ENCODE results near the gene INHBC.

The INHBC gene

DNA sequence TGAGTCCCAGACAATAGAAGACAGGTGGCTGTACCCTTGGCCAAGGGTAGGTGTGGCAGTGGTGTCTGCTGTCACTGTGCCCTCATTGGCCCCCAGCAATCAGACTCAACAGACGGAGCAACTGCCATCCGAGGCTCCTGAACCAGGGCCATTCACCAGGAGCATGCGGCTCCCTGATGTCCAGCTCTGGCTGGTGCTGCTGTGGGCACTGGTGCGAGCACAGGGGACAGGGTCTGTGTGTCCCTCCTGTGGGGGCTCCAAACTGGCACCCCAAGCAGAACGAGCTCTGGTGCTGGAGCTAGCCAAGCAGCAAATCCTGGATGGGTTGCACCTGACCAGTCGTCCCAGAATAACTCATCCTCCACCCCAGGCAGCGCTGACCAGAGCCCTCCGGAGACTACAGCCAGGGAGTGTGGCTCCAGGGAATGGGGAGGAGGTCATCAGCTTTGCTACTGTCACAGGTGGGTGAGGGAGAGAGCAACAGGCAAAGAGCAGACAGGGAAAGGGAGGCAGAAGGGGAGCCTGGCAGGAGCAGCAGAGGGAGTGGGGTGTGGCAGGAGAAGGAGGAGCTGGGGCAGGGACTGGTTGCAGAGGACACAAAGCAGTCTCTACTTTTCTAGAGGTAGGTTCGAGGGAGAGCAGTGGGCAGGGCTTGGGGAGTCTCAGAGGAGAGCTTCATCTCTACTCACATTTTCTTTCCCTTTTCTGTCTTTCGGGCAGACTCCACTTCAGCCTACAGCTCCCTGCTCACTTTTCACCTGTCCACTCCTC lies 21.0 kb downstream of the INHBC start (continued):
- TF ChIP-seq ZBTB49 (tag by site-specific recombination; IDR thresholded peaks at IDR 0.05; ENCODE audit: low read depth) (no peak), ZFP69B (tag by site-specific recombination; IDR thresholded peaks at IDR 0.05) (no peak; the same call in 1 of the 2 replicates), SCRT2 (tag by site-specific recombination; IDR thresholded peaks at IDR 0.05) (peak; percentile 100), PRDM1 (tag by site-specific recombination; IDR thresholded peaks at IDR 0.05) (peak; percentile 57; the same call in 1 of the 2 replicates), ZSCAN18 (tag by site-specific recombination; IDR thresholded peaks at IDR 0.05) (peak; percentile 22; the same call in 1 of the 2 replicates), ZNF677 (tag by site-specific recombination; IDR thresholded peaks at IDR 0.05) (no peak), ZNF366 (tag by site-specific recombination; conservative IDR thresholded peaks at IDR 0.05) (no peak), SP7 (tag by site-specific recombination; IDR thresholded peaks at IDR 0.05) (0 out of 2 replicates have a peak, but pooled peaks have one; percentile 17)
- TF ChIP-seq, protein P1, sequence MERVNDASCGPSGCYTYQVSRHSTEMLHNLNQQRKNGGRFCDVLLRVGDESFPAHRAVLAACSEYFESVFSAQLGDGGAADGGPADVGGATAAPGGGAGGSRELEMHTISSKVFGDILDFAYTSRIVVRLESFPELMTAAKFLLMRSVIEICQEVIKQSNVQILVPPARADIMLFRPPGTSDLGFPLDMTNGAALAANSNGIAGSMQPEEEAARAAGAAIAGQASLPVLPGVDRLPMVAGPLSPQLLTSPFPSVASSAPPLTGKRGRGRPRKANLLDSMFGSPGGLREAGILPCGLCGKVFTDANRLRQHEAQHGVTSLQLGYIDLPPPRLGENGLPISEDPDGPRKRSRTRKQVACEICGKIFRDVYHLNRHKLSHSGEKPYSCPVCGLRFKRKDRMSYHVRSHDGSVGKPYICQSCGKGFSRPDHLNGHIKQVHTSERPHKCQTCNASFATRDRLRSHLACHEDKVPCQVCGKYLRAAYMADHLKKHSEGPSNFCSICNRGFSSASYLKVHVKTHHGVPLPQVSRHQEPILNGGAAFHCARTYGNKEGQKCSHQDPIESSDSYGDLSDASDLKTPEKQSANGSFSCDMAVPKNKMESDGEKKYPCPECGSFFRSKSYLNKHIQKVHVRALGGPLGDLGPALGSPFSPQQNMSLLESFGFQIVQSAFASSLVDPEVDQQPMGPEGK (tag by site-specific recombination; IDR thresholded peaks at IDR 0.05) = no peak; the same call in none of the 2 replicates
- TF ChIP-seq, protein P2, sequence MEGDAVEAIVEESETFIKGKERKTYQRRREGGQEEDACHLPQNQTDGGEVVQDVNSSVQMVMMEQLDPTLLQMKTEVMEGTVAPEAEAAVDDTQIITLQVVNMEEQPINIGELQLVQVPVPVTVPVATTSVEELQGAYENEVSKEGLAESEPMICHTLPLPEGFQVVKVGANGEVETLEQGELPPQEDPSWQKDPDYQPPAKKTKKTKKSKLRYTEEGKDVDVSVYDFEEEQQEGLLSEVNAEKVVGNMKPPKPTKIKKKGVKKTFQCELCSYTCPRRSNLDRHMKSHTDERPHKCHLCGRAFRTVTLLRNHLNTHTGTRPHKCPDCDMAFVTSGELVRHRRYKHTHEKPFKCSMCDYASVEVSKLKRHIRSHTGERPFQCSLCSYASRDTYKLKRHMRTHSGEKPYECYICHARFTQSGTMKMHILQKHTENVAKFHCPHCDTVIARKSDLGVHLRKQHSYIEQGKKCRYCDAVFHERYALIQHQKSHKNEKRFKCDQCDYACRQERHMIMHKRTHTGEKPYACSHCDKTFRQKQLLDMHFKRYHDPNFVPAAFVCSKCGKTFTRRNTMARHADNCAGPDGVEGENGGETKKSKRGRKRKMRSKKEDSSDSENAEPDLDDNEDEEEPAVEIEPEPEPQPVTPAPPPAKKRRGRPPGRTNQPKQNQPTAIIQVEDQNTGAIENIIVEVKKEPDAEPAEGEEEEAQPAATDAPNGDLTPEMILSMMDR (tag by site-specific recombination; IDR thresholded peaks at IDR 0.05) = no peak

DNA sequence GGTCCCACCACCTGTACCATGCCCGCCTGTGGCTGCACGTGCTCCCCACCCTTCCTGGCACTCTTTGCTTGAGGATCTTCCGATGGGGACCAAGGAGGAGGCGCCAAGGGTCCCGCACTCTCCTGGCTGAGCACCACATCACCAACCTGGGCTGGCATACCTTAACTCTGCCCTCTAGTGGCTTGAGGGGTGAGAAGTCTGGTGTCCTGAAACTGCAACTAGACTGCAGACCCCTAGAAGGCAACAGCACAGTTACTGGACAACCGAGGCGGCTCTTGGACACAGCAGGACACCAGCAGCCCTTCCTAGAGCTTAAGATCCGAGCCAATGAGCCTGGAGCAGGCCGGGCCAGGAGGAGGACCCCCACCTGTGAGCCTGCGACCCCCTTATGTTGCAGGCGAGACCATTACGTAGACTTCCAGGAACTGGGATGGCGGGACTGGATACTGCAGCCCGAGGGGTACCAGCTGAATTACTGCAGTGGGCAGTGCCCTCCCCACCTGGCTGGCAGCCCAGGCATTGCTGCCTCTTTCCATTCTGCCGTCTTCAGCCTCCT lies 21.6 kb downstream of the INHBC start:
- Histone ChIP-seq H3K9me3 (ENCODE audit: control insufficient read depth, insufficient read depth, low read depth, low read length) (no peaks in the 10 kb centered on the region), H3K36me3 (ENCODE audit: control insufficient read depth in 2 of 2, insufficient read depth in 1 of 2, low read length in 2 of 2) (no peaks in the 10 kb centered on the region), H3K4me1 (ENCODE audit: control insufficient read depth, insufficient read depth, low read length) (peaks cover 15% of the 10 kb centered on the region), H3K27ac (ENCODE audit: extremely low read depth, low read depth, low read length) (peak overlapping the region; percentile 49; the same call in 1 of the 2 replicates), H3K4me3 (ENCODE audit: low read depth, low read length) (no peak overlapping the region)
- POLR2A ChIA-PET = interaction anchor here (0.5 to 1.4 kb wide), 3 partner anchors 67 to 227 kb away, joined by 3 to 4 read pairs (median 3); partner anchors contain the start of gene SHMT2
- CTCF ChIA-PET = interaction anchor here (0.6 to 9.7 kb wide), 28 partner anchors 10 to 273 kb away, joined by 3 to 219 read pairs (median 5); partner anchors contain the start of genes INHBC, NXPH4 and SHMT2
- TF ChIP-seq ZNF335 (tag by site-specific recombination; conservative IDR thresholded peaks at IDR 0.05) (peak; percentile 23; the same call in 1 of the 2 replicates), ZBTB17 (tag by site-specific recombination; IDR thresholded peaks at IDR 0.05) (0 out of 2 replicates have a peak, but pooled peaks have one; percentile 63), KLF1 (tag by site-specific recombination; IDR thresholded peaks at IDR 0.05) (0 out of 2 replicates have a peak, but pooled peaks have one; percentile 16), ZNF391 (tag by site-specific recombination; IDR thresholded peaks at IDR 0.05; ENCODE audit: borderline replicate concordance, low read depth) (no peak), ZNF530 (tag by site-specific recombination; IDR thresholded peaks at IDR 0.05; ENCODE audit: low read depth) (peak; percentile 98), ZNF558 (tag by site-specific recombination; IDR thresholded peaks at IDR 0.05) (0 out of 2 replicates have a peak, but pooled peaks have one; percentile 15), ZEB2 (tag by site-specific recombination; IDR thresholded peaks at IDR 0.05) (peak; percentile 79), ZSCAN30 (tag by site-specific recombination; IDR thresholded peaks at IDR 0.05) (0 out of 2 replicates have a peak, but pooled peaks have one; percentile 45)
- TF ChIP-seq, protein P3, sequence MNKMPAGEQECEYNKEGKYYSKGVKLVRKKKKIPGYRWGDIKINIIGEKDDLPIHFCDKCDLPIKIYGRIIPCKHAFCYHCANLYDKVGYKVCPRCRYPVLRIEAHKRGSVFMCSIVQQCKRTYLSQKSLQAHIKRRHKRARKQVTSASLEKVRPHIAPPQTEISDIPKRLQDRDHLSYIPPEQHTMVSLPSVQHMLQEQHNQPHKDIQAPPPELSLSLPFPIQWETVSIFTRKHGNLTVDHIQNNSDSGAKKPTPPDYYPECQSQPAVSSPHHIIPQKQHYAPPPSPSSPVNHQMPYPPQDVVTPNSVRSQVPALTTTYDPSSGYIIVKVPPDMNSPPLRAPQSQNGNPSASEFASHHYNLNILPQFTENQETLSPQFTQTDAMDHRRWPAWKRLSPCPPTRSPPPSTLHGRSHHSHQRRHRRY (tag by site-specific recombination; IDR thresholded peaks at IDR 0.05) = 0 out of 2 replicates have a peak, but pooled peaks have one; percentile 49
- TF ChIP-seq, protein P4, sequence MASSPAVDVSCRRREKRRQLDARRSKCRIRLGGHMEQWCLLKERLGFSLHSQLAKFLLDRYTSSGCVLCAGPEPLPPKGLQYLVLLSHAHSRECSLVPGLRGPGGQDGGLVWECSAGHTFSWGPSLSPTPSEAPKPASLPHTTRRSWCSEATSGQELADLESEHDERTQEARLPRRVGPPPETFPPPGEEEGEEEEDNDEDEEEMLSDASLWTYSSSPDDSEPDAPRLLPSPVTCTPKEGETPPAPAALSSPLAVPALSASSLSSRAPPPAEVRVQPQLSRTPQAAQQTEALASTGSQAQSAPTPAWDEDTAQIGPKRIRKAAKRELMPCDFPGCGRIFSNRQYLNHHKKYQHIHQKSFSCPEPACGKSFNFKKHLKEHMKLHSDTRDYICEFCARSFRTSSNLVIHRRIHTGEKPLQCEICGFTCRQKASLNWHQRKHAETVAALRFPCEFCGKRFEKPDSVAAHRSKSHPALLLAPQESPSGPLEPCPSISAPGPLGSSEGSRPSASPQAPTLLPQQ (tag by site-specific recombination; IDR thresholded peaks at IDR 0.05) = peak; percentile 64
- TF ChIP-seq, protein P5, sequence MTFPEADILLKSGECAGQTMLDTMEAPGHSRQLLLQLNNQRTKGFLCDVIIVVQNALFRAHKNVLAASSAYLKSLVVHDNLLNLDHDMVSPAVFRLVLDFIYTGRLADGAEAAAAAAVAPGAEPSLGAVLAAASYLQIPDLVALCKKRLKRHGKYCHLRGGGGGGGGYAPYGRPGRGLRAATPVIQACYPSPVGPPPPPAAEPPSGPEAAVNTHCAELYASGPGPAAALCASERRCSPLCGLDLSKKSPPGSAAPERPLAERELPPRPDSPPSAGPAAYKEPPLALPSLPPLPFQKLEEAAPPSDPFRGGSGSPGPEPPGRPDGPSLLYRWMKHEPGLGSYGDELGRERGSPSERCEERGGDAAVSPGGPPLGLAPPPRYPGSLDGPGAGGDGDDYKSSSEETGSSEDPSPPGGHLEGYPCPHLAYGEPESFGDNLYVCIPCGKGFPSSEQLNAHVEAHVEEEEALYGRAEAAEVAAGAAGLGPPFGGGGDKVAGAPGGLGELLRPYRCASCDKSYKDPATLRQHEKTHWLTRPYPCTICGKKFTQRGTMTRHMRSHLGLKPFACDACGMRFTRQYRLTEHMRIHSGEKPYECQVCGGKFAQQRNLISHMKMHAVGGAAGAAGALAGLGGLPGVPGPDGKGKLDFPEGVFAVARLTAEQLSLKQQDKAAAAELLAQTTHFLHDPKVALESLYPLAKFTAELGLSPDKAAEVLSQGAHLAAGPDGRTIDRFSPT (tag by site-specific recombination; IDR thresholded peaks at IDR 0.05) = peak; percentile 90
